H1 (cell line): ENCODE data around the gene CBX4.

Experiments
- POLR2A ChIP-seq, 2 experiments: IDR thresholded peaks; 1 replicate in 1 of 2; 2 replicates in 1 of 2; pipeline ENCODE4 v1.6.1; 2011; ENCODE audit warnings: low read depth in 2 of 2, low read length in 2 of 2, mild to moderate bottlenecking in 2 of 2; ENCODE audit errors: control extremely low read depth in 1 of 2
- SUZ12 ChIP-seq: fragments of 200-600 bp; sonication (generic); IDR thresholded peaks from 2 replicates; pipeline ENCODE4 v1.6.1; 2012; ENCODE audit warnings: mild to moderate bottlenecking, inconsistent platforms, low read length, moderate library complexity, mixed read lengths

DNA sequence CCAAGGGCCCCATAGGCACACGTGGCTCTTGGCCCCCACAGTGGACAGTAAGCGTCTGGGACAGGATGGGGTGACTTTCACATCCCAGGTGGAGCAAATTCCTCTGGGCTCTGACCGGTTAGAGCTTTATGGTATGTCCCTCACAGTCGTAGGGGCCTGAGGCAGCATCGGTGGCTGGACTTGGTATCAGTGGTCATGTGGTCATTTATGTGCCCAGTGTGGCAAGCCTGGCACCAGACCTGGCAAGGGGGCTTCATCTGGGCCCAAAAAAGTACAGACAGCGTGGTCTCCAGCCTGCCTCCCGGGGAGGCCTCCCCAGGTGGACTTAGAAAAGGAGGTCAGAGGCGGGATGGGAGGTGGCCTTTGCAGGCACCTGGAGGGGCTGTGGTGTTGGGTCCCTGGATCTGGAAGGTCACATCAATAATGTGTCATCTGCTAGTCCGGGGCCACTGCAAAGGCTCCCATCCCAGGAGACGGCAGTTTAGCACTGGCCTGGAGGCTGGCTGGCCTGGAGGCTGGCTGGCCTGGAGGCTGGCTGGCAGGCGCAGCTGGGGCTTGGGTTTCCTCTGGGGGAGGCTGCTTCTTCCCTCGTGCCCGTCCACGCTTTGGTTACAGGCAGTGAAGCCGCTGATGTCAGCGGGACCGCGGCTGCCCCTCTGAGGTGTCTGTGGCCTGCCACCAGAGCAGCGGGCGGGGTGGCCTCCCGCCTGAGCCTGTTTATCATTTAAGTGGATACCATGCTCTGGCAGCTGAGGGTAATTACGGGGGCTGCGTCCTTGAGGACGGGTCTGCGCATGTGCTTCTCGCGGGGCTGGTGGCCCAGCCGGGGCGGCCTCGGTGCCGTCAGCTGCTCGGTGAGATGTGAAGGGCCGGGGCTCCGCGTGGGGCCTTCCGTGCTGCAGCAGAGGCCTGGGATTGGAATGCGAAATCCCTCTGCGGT, 20.7 kb upstream of the CBX4 start:
- no peak for TF ChIP-seq POLR2A (IDR thresholded peaks at IDR 0.05; ENCODE audit: control extremely low read depth in 1 of 2, low read depth in 2 of 2, low read length in 2 of 2)
- TF ChIP-seq SUZ12, result no peak
